Measurements from ENCODE around the gene HIF1AN. TPM values are rescaled to one million over a fixed set of nuclear protein-coding genes. Genes with fewer than 3 reads are reported as not detected.

HIF1AN gene
- total and polyA plus RNA-seq, 2 of the 8 experiments (the other 6 are each of a cell fraction or from before 2014, with no cell fraction given): 10.9 to 62.8 TPM

- CTCF ChIA-PET (ENCODE audit: partially characterized antibody): interaction anchor here (0.6 to 9.8 kb wide), 11 partner anchors 12 to 322 kb away, joined by 3 to 110 read pairs (median 5); no protein-coding TSS in a partner anchor
Observed at GRCh38 chr10:100566561-100566960, 30.8 kb downstream of the HIF1AN start.

More at GRCh38 chr10:100566561-100566960, 30.8 kb downstream of the HIF1AN start:
- Histone ChIP-seq H2BK5ac (ENCODE audit: low read depth, low read length) (no peak overlapping the region), H2AFZ (ENCODE audit: low read length) (no peak overlapping the region), H3K4me3 (ENCODE audit: extremely low read depth in 1 of 4, insufficient read depth in 2 of 4, low read depth in 3 of 4, low read length in 4 of 4) (no peak overlapping the region), H3K18ac (ENCODE audit: extremely low read depth, low read length) (no peak overlapping the region), H3K79me1 (ENCODE audit: low read depth, low read length) (no peaks in the 10 kb centered on the region), H3K36me3 (ENCODE audit: control insufficient read depth in 2 of 4, insufficient read depth in 4 of 4, low read length in 3 of 4) (no peaks in the 10 kb centered on the region), H3K14ac (ENCODE audit: insufficient read length) (no peak overlapping the region), H4K20me1 (replicated peaks in 1 of 2; ENCODE audit: control insufficient read depth in 1 of 2, insufficient read depth in 2 of 2, low read length in 2 of 2) (peaks cover 0 to 3% of the 10 kb centered on the region in 2 experiments), H3K4me1 (replicated peaks in 1 of 4; ENCODE audit: control insufficient read depth in 3 of 4, insufficient read depth in 4 of 4, low read length in 3 of 4) (peaks cover 0 to 6% (median 3%) of the 10 kb centered on the region in 4 experiments; a peak in 5 of 7 replicates), H2AK5ac (ENCODE audit: low read depth, low read length) (no peak overlapping the region), H4K5ac (ENCODE audit: insufficient read length, low read depth, low read length) (no peak overlapping the region), H2BK120ac (replicated peaks; ENCODE audit: low read depth, low read length) (no peak overlapping the region), H4K91ac (replicated peaks; ENCODE audit: insufficient read length, low read length) (no peak overlapping the region), H3K27me3 (replicated peaks in 1 of 4; ENCODE audit: control insufficient read depth in 3 of 4, extremely low read depth in 1 of 4, insufficient read depth in 3 of 4, low read length in 3 of 4) (peaks cover 0 to 27% (median 17%) of the 10 kb centered on the region in 4 experiments; a peak in 6 of 7 replicates), H3K23ac (ENCODE audit: insufficient read length) (no peak overlapping the region), H3K9me3 (ENCODE audit: insufficient read depth in 2 of 2, low read depth in 1 of 2, low read length in 1 of 2) (peaks cover 0 to 3% of the 10 kb centered on the region in 2 experiments; a peak in 1 of 4 replicates), H3K56ac (replicated peaks; ENCODE audit: insufficient read length, low read depth, low read length) (no peak overlapping the region), H3K23me2 (ENCODE audit: low read depth, low read length) (peaks cover 8% of the 10 kb centered on the region; the same call in 1 of the 2 replicates), H3K4me2 (ENCODE audit: insufficient read depth in 1 of 2, low read depth in 2 of 2, low read length in 2 of 2) (no peak overlapping the region), H3K79me2 (ENCODE audit: control insufficient read depth in 1 of 2, insufficient read depth in 2 of 2, low read length in 2 of 2) (no peaks in the 10 kb centered on the region), H2BK20ac (ENCODE audit: low read length) (no peak overlapping the region), H3K27ac (ENCODE audit: low read depth, low read length) (no peak overlapping the region), H2BK15ac (ENCODE audit: low read length) (no peak overlapping the region), H3K9ac (replicated peaks in 1 of 4; ENCODE audit: extremely low read depth in 1 of 4, low read depth in 3 of 4, low read length in 3 of 4) (no peak overlapping the region), H4K8ac (ENCODE audit: extremely low read depth, insufficient read depth, low read length) (no peak overlapping the region), H3K4ac (replicated peaks; ENCODE audit: insufficient read length, low read depth, low read length) (no peak overlapping the region), H2BK12ac (ENCODE audit: low read depth, low read length) (no peak overlapping the region)
- no peak for DNase-seq (ENCODE audit: low read depth in 1 of 2, low spot score in 2 of 2)
- 88% methylated on average over 3 of the region's 3 CpGs; no CpG with 5 or more reads in 1 of the 2 experiments for WGBS, 2 experiments (ENCODE audit: extremely low coverage in 1 of 2, insufficient coverage in 1 of 2, insufficient read length in 1 of 2, insufficient replicate concordance in 2 of 2, low coverage in 1 of 2, low lambda C conversion rate in 2 of 2, missing lambda C conversion rate in 1 of 2)
- TF ChIP-seq YY1 (IDR thresholded peaks at IDR 0.05; ENCODE audit: low read depth, low read length) (no peak), TEAD4 (IDR thresholded peaks at IDR 0.05; ENCODE audit: low read depth, low read length) (no peak), KDM1A (IDR thresholded peaks at IDR 0.05; ENCODE audit: borderline replicate concordance, low read length) (no peak), CBX8 (IDR thresholded peaks at IDR 0.05; ENCODE audit: borderline replicate concordance, low read depth, low read length) (no peak), ZNF274 (IDR thresholded peaks at IDR 0.05; ENCODE audit: borderline replicate concordance, extremely low read depth, low read length) (no peak), CTCF (IDR thresholded peaks at IDR 0.05; ENCODE audit: control extremely low read depth in 1 of 3, insufficient read depth in 1 of 3, low read depth in 1 of 3, low read length in 3 of 3) (no peak), POLR2A (IDR thresholded peaks at IDR 0.05; ENCODE audit: control extremely low read depth in 1 of 2, low read depth in 2 of 2, low read length in 2 of 2) (no peak)
- POLR2A ChIA-PET (ENCODE audit: partially characterized antibody): interaction anchor here (0.6 to 2.3 kb wide), 2 partner anchors 12 to 688 kb away, joined by 3 to 8 read pairs; no protein-coding TSS in a partner anchor
- FAIRE-seq: no peak

All from H1 (cell line).